Fibroblast of pulmonary artery (primary cell): Measurements from ENCODE around the gene PABPN1L.
"Not testable (repeated sequence)": the region's sequence is repeated elsewhere in the genome, so short reads cannot be mapped to it uniquely, and the experiment has no call there.

ENCODE experiments used
- DNase-seq: peaks from one replicate; pipeline ENCODE4 v3.0.0-alpha.2; 2010; ENCODE audit warnings: low read depth
- H3K4me3 ChIP-seq: replicated peaks from 2 replicates; pipeline ENCODE4 v1.5.1; 2011; ENCODE audit warnings: low read depth, mild to moderate bottlenecking, control low read depth, low read length, moderate library complexity
- CTCF ChIP-seq: IDR thresholded peaks from 2 replicates; pipeline ENCODE4 v1.5.1; 2011; ENCODE audit warnings: mild to moderate bottlenecking, control low read depth, low read length, inconsistent platforms; ENCODE audit errors: missing control alignments

PABPN1L gene

GRCh38 chr16:88830258-88830657 is 36.2 kb downstream of the PABPN1L start:
- no peak overlapping the region for H3K4me3 ChIP-seq
- DNase-seq = no peak
- no peak for TF ChIP-seq CTCF

- TF ChIP-seq CTCF = no peak
- DNase-seq = no peak
- H3K4me3 ChIP-seq = no peak overlapping the region
Measured at GRCh38 chr16:88828711-88829110, 37.7 kb downstream of the PABPN1L start.

GRCh38 chr16:88827727-88828126 is 38.7 kb downstream of the PABPN1L start:
- no peak for DNase-seq
- no peak overlapping the region for H3K4me3 ChIP-seq
- TF ChIP-seq CTCF = no peak

GRCh38 chr16:88826070-88826840 is 40.2 kb downstream of the PABPN1L start:
- no peak overlapping the region for H3K4me3 ChIP-seq
- DNase-seq = no peak
- no peak for TF ChIP-seq CTCF

- no peak for DNase-seq
- no peak for TF ChIP-seq CTCF
- H3K4me3 ChIP-seq = no peak overlapping the region
Measured at GRCh38 chr16:88825146-88825545, 41.3 kb downstream of the PABPN1L start.

- TF ChIP-seq CTCF = no peak
- H3K4me3 ChIP-seq = no peak overlapping the region
- no peak for DNase-seq
Measured at GRCh38 chr16:88824256-88825077, 42.0 kb downstream of the PABPN1L start.

- DNase-seq, H3K4me3 ChIP-seq: not testable (repeated sequence)
Measured at GRCh38 chr16:88823646-88824045, 42.8 kb downstream of the PABPN1L start.
